SU-DHL-6 (cell line): ENCODE measurements around the gene ME2.

Experiments used
- H2AFZ ChIP-seq: fragments of 200-600 bp; sonication (generic); 2 replicates; pipeline ENCODE4 v1.6.1; 2014; ENCODE audit warnings: low read depth, mild to moderate bottlenecking, moderate library complexity, mixed read lengths, antibody characterized with exemption, low read length; ENCODE audit not compliant: severe bottlenecking
- H3F3A ChIP-seq: fragments of 200-600 bp; shearing (Covaris generic); 2 replicates; pipeline ENCODE4 v1.6.0; 2016; ENCODE audit warnings: antibody characterized with exemption, mild to moderate bottlenecking; ENCODE audit not compliant: insufficient read depth
- H3K27ac ChIP-seq: fragments of 200-600 bp; sonication (generic); 2 replicates; pipeline ENCODE4 v1.5.1; 2016; ENCODE audit warnings: low read depth, mild to moderate bottlenecking, low read length, moderate library complexity, mixed read lengths
- H3K27me3 ChIP-seq: fragments of 200-600 bp; sonication (generic), shearing (Covaris generic); 2 replicates; pipeline ENCODE4 v1.6.0; 2014; ENCODE audit warnings: mild to moderate bottlenecking, low read length
- H3K36me3 ChIP-seq: fragments of 200-600 bp; sonication (generic); 2 replicates; pipeline ENCODE4 v1.6.1; 2014; ENCODE audit warnings: mild to moderate bottlenecking, low read length, mixed read lengths
- H3K4me2 ChIP-seq: fragments of 300-600, 200-600 bp; shearing (Covaris generic), sonication (generic); 2 replicates; pipeline ENCODE4 v1.6.0; 2014; ENCODE audit warnings: low read length, low read depth, mild to moderate bottlenecking; ENCODE audit not compliant: poor library complexity, severe bottlenecking
- H3K4me3 ChIP-seq: fragments of 200-600 bp; sonication (generic); 2 replicates; pipeline ENCODE4 v1.5.1; 2014; ENCODE audit warnings: antibody characterized with exemption, low read length, mild to moderate bottlenecking, mixed read lengths; ENCODE audit not compliant: insufficient read depth, poor library complexity, severe bottlenecking
- H3K79me2 ChIP-seq: fragments of 200-600 bp; sonication (generic); 2 replicates; pipeline ENCODE4 v1.6.1; 2014; ENCODE audit warnings: mild to moderate bottlenecking, low read length, moderate library complexity; ENCODE audit not compliant: insufficient read depth
- H3K9ac ChIP-seq: fragments of 200-600 bp; sonication (generic); 2 replicates; pipeline ENCODE4 v1.7.0; 2014; ENCODE audit warnings: mild to moderate bottlenecking, low read length
- H3K9me2 ChIP-seq: fragments of 200-600 bp; sonication (generic); replicated peaks from 2 replicates; pipeline ENCODE4 v1.6.1; 2014; ENCODE audit warnings: low read length; ENCODE audit not compliant: insufficient read depth
- H3K9me3 ChIP-seq: fragments of 200-600 bp; sonication (generic); 2 replicates; pipeline ENCODE4 v1.6.1; 2014; ENCODE audit warnings: low read length, mixed read lengths; ENCODE audit not compliant: insufficient read depth
- H4K20me1 ChIP-seq: fragments of 200-600 bp; sonication (generic); 2 replicates; pipeline ENCODE4 v1.6.1; 2014; ENCODE audit warnings: low read depth, mild to moderate bottlenecking, antibody characterized with exemption, low read length, moderate library complexity, mixed read lengths
- EZH2phosphoT487 ChIP-seq: fragments of 200-600 bp; sonication (generic), shearing (Covaris generic); conservative IDR thresholded peaks from 2 replicates; pipeline ENCODE4 v1.6.1; 2018; ENCODE audit warnings: mild to moderate bottlenecking, antibody characterized with exemption, low read length, moderate library complexity, mixed read lengths
- TF ChIP-seq, protein P1 (sequence below): fragments of 200-600 bp; sonication (generic); IDR thresholded peaks from one replicate; pipeline ENCODE4 v1.5.1; 2017; ENCODE audit warnings: antibody characterized with exemption, mild to moderate bottlenecking, low read length, moderate library complexity; ENCODE audit not compliant: insufficient read depth, poor library complexity, severe bottlenecking

Gene ME2

DNA sequence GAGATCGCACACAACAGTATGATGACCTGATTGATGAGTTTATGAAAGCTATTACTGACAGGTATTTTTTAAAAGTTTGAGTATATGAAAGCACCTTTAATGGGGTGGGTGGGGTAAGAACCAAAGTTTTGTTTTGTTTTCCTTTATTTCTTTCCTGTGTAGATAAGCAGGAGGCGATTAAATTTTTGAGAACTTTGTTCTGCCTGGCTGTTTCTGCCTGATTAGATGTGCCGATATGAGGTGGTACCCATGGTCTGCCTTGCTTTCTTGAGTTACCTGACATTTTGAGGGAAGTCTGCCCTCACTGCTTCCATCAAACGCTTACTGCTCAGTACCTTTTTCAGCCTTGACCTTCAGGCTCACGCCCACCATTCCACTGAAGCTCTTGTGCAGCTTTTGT, 39.2 kb downstream of the ME2 start:
- H3F3A ChIP-seq = peaks cover 14% of the 10 kb centered on the region; the same call in 1 of the 2 replicates
- H2AFZ ChIP-seq = no peak overlapping the region
- H3K9me2 ChIP-seq = no peaks in the 10 kb centered on the region
- H3K36me3 ChIP-seq = peaks cover 59% of the 10 kb centered on the region
- no peak overlapping the region for H3K27ac ChIP-seq
- no peaks in the 10 kb centered on the region for H4K20me1 ChIP-seq
- H3K79me2 ChIP-seq = no peaks in the 10 kb centered on the region
- no peak overlapping the region for H3K4me3 ChIP-seq
- H3K9ac ChIP-seq = no peak overlapping the region
- H3K27me3 ChIP-seq = no peaks in the 10 kb centered on the region
- TF ChIP-seq, protein P1, sequence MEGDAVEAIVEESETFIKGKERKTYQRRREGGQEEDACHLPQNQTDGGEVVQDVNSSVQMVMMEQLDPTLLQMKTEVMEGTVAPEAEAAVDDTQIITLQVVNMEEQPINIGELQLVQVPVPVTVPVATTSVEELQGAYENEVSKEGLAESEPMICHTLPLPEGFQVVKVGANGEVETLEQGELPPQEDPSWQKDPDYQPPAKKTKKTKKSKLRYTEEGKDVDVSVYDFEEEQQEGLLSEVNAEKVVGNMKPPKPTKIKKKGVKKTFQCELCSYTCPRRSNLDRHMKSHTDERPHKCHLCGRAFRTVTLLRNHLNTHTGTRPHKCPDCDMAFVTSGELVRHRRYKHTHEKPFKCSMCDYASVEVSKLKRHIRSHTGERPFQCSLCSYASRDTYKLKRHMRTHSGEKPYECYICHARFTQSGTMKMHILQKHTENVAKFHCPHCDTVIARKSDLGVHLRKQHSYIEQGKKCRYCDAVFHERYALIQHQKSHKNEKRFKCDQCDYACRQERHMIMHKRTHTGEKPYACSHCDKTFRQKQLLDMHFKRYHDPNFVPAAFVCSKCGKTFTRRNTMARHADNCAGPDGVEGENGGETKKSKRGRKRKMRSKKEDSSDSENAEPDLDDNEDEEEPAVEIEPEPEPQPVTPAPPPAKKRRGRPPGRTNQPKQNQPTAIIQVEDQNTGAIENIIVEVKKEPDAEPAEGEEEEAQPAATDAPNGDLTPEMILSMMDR = no peak
- TF ChIP-seq EZH2phosphoT487 = no peak
- H3K9me3 ChIP-seq = no peaks in the 10 kb centered on the region
- no peak overlapping the region for H3K4me2 ChIP-seq

DNA sequence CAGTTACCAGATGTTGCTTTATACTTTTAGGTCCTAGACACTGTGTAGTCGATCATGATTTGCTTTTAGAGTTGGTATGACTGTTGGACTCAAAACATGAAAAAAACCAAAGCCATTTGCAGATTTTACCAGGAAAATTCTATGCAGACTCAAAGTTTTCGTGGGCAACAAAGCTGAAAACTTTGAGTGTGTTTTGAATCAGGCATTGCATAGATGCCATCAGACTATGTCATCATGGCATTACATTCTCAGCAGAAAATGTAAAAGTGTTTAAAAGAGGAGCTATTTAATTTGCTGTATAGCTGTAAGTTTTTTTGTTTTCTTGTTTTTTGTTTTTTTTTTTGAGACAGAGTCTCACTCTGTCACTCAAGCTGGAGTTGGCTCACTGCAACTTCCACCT, 45.5 kb downstream of the ME2 start:
- H3K9me2 ChIP-seq = no peaks in the 10 kb centered on the region
- no peaks in the 10 kb centered on the region for H3K79me2 ChIP-seq
- H3K9ac ChIP-seq = no peak overlapping the region
- TF ChIP-seq EZH2phosphoT487 = no peak
- TF ChIP-seq, protein P1 = no peak
- H3K36me3 ChIP-seq = peaks cover 66% of the 10 kb centered on the region
- H3K27ac ChIP-seq = no peak overlapping the region
- H2AFZ ChIP-seq = no peak overlapping the region
- H3K4me2 ChIP-seq = no peak overlapping the region
- no peak overlapping the region for H3K4me3 ChIP-seq
- peaks cover 4% of the 10 kb centered on the region; the same call in 1 of the 2 replicates for H3K9me3 ChIP-seq
- no peaks in the 10 kb centered on the region for H3F3A ChIP-seq
- no peaks in the 10 kb centered on the region for H4K20me1 ChIP-seq
- no peaks in the 10 kb centered on the region for H3K27me3 ChIP-seq

GRCh38 chr18:50926521-50926920, 47.6 kb downstream of the ME2 start:
- peaks cover 51% of the 10 kb centered on the region for H3K36me3 ChIP-seq
- no peak overlapping the region for H3K9ac ChIP-seq
- no peaks in the 10 kb centered on the region for H3K27me3 ChIP-seq
- H3K27ac ChIP-seq = no peak overlapping the region
- no peaks in the 10 kb centered on the region for H4K20me1 ChIP-seq
- no peaks in the 10 kb centered on the region for H3K79me2 ChIP-seq
- H3K4me3 ChIP-seq = no peak overlapping the region
- no peak overlapping the region for H2AFZ ChIP-seq
- H3K4me2 ChIP-seq = no peak overlapping the region
- TF ChIP-seq, protein P1 = no peak
- no peak for TF ChIP-seq EZH2phosphoT487
- no peaks in the 10 kb centered on the region for H3K9me2 ChIP-seq
- H3F3A ChIP-seq = no peaks in the 10 kb centered on the region
- peaks cover 4% of the 10 kb centered on the region; the same call in 1 of the 2 replicates for H3K9me3 ChIP-seq

DNA sequence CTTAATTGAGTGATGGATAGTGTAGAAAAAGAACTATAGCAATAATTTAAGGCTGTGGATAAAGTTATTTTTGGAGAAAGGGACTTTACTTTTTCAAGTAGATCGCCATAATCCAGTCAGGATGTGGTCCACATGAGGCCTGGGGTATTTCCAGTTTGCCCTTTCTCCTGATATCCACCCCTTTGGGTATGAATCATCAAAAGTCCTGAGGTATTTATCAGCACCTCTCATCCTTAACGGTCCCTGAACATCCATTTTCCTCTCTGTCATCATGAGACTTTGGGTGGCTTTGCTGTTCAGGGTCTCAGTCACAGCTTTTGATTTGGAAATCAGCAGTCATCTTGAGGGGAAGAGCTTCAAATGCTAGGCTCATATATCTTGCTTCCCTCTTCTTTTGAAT, 49.6 kb downstream of the ME2 start:
- Histone ChIP-seq H4K20me1 (no peaks in the 10 kb centered on the region), H3K9ac (no peak overlapping the region), H3K36me3 (peaks cover 41% of the 10 kb centered on the region), H3K4me2 (no peak overlapping the region), H3K27ac (no peak overlapping the region), H3K27me3 (no peaks in the 10 kb centered on the region), H3K4me3 (no peak overlapping the region), H3K9me2 (no peaks in the 10 kb centered on the region), H2AFZ (no peak overlapping the region), H3K79me2 (no peaks in the 10 kb centered on the region), H3K9me3 (peaks cover 4% of the 10 kb centered on the region; the same call in 1 of the 2 replicates), H3F3A (no peaks in the 10 kb centered on the region)
- TF ChIP-seq, protein P1 = no peak
- TF ChIP-seq EZH2phosphoT487 = no peak
